Upper lobe of right lung (tissue), 1 donor: Measurements from ENCODE around the gene SLC45A1. TPM values are rescaled to one million over a fixed set of nuclear protein-coding genes. Genes with fewer than 3 reads are reported as not detected.

Experiments used
- ATAC-seq: fragments of 200-7000 bp; cut with Tn5 transposase; one replicate; pipeline ENCODE4 v1.9.1; 2020; ENCODE audit warnings: mild to moderate bottlenecking, moderate library complexity
- DNase-seq: peaks from one replicate; pipeline ENCODE4 v3.0.0-alpha.2; 2020
- H3K27ac ChIP-seq: fragments of 200-600 bp; one replicate; pipeline ENCODE4 v1.8.0; 2022
- H3K27me3 ChIP-seq: fragments of 200-600 bp; one replicate; pipeline ENCODE4 v1.8.0; 2022; ENCODE audit warnings: mild to moderate bottlenecking
- H3K36me3 ChIP-seq: fragments of 200-600 bp; one replicate; pipeline ENCODE4 v1.8.0; 2022
- H3K4me1 ChIP-seq: fragments of 200-600 bp; one replicate; pipeline ENCODE4 v1.8.0; 2022
- H3K4me3 ChIP-seq: fragments of 200-600 bp; one replicate; pipeline ENCODE4 v1.8.0; 2022; ENCODE audit warnings: mild to moderate bottlenecking
- H3K9me3 ChIP-seq: fragments of 200-600 bp; one replicate; pipeline ENCODE4 v1.8.0; 2022
- intact Hi-C: fragments of 100-400 bp; cut with DNase I; formaldehyde crosslinking; loops from one replicate; pipeline ENCODE4 v1.11.0; 2022
- total RNA-seq: library from RNA; stranded (reverse); fragmentation: NEBNext Ultra II Directional; extraction: Animal tissue kit (Norgen Biotek cat#: 25700); gene quantifications from one replicate; pipeline ENCODE4 v1.2.1, GENCODE V29; 2021
- TF ChIP-seq, protein P1 (sequence below): fragments of 200-600 bp; IDR thresholded peaks from one replicate; pipeline ENCODE4 v1.8.0; 2022; ENCODE audit warnings: antibody characterized with exemption
- donor health status: DM: no; HTN: yes; CAD: no; lungs with severe emphysema.

Gene SLC45A1
- total RNA-seq, 1 donor from 2014 or later = 1.9 TPM

DNA sequence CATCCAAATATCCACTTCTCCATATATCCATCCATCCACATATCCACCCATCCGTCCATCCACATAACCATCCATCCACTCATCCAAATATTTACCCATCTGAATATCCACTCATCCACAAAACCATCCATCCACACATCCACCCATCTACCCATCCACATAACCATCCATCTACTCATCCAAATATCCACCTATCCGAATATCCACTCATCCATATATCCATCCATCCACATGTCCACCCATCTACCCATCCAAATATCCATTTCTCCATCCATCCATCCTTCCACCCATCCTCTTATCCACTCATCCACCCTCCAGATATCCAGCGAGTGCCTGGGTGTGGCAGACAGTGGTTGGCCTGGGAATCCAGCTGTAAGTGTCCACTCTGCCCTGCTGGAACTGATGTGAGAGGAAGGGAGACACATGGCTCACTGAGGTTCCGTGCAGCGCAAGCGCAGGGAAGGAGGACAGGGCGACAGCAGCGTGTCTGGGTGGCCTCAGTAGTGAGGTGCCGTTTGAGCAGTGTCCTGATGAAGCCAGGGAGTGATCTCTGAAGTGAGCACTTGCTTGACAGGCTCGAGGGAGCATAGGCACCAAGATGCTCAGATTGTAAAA, 27.1 kb downstream of the SLC45A1 start:
- no peak for ATAC-seq
- Histone ChIP-seq H3K36me3 (no peaks in the 10 kb centered on the region), H3K27me3 (no peaks in the 10 kb centered on the region), H3K27ac (no peak overlapping the region), H3K9me3 (no peaks in the 10 kb centered on the region), H3K4me3 (no peak overlapping the region), H3K4me1 (peaks cover 6% of the 10 kb centered on the region)
- intact Hi-C loops = loop anchor here (5.0 kb wide), 1 partner anchor 363 kb away; no protein-coding TSS in a partner anchor
- no peak for DNase-seq
- TF ChIP-seq, protein P1, sequence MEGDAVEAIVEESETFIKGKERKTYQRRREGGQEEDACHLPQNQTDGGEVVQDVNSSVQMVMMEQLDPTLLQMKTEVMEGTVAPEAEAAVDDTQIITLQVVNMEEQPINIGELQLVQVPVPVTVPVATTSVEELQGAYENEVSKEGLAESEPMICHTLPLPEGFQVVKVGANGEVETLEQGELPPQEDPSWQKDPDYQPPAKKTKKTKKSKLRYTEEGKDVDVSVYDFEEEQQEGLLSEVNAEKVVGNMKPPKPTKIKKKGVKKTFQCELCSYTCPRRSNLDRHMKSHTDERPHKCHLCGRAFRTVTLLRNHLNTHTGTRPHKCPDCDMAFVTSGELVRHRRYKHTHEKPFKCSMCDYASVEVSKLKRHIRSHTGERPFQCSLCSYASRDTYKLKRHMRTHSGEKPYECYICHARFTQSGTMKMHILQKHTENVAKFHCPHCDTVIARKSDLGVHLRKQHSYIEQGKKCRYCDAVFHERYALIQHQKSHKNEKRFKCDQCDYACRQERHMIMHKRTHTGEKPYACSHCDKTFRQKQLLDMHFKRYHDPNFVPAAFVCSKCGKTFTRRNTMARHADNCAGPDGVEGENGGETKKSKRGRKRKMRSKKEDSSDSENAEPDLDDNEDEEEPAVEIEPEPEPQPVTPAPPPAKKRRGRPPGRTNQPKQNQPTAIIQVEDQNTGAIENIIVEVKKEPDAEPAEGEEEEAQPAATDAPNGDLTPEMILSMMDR = no peak

DNA sequence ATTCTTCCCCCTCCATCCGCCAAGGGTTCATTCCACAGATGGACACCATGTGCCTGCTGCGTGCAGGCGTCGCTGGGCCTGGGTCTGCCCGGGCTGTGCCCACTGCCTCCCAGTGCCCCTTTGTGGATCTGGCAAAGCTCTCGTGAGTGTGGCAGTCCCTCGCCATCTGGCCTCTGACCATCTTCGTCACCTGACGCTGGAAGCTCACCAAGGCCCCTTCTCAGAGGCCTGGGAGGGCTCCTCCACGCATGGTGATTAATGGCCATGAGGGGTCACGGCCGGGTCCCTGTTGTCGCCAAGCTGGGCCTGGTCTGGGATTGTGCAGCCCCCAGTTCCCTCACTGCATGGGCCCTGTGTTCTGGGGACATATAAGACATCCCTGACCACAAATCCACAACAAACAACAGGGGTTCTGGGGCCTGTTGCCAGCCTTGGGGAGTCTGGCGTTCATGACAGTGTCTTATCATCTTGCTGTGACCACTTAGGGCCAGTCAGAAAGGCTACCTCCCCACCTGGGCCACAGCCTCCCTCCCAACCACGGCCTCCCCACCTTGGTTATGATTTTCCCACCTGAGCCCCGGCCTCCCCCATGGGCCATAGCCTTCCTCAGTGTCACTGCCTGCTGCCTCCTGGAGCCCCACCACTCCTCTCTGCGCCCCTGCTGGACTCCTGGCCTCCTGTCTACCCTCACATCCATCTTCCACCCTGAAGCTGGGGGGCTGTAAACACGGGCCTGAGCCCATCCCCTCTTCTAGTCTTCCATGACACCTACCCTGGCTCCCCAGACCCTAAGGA, 27.9 kb downstream of the SLC45A1 start:
- H3K4me1 ChIP-seq = peaks cover 6% of the 10 kb centered on the region
- no peak overlapping the region for H3K27ac ChIP-seq
- ATAC-seq (no peak), DNase-seq (no peak)
- H3K36me3 ChIP-seq = no peaks in the 10 kb centered on the region
- TF ChIP-seq, protein P1 = no peak
- no peaks in the 10 kb centered on the region for H3K9me3 ChIP-seq
- intact Hi-C loops = loop anchor here (5.0 kb wide), 1 partner anchor 364 kb away; no protein-coding TSS in a partner anchor
- no peaks in the 10 kb centered on the region for H3K27me3 ChIP-seq
- no peak overlapping the region for H3K4me3 ChIP-seq

GRCh38 chr1:8347635-8348034, 29.7 kb downstream of the SLC45A1 start:
- no peaks in the 10 kb centered on the region for H3K9me3 ChIP-seq
- H3K27me3 ChIP-seq = no peaks in the 10 kb centered on the region
- no peak overlapping the region for H3K27ac ChIP-seq
- intact Hi-C loops = loop anchor here (5.0 kb wide), 1 partner anchor 365 kb away; no protein-coding TSS in a partner anchor
- no peaks in the 10 kb centered on the region for H3K36me3 ChIP-seq
- no peak overlapping the region for H3K4me3 ChIP-seq
- DNase-seq (no peak), ATAC-seq (peak; percentile 3)
- H3K4me1 ChIP-seq = peaks cover 6% of the 10 kb centered on the region
- TF ChIP-seq, protein P1 = no peak

DNA sequence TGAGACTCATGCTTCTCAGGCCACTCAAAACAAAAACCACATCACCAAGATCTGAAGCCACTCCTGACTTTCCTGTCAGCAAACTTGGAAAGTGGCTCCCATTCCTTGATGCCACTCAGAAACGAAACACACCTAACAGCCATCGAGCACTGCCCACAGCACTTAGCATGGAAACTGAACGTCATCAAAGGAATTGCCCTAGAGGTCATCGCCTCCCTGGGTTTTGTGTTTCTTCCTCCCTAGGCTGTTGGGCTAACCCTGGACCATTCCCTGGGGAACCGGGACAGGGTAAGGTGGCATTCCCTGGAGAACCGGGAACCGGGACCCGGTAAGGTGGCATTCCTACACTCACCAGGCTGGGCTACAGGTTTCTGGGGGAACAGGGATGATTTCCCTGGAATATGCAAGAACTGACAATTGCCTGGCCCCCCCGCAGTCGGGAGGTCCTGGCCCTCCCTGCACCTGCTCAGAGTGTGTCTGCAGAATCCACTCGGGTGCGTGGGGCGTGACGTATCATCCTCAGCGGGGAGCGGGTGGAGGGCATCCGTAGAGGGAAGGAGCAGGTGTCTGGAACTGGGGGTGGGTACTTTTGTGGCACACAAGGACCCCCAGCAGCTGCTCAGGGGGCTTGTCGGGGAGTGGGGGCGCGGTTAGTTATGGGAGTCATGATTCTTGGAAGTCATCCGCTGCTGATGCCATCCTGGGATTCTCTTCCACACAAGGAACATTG, 30.3 kb downstream of the SLC45A1 start:
- peaks cover 7% of the 10 kb centered on the region for H3K4me1 ChIP-seq
- no peaks in the 10 kb centered on the region for H3K27me3 ChIP-seq
- no peak for ATAC-seq
- H3K36me3 ChIP-seq = peaks cover under 1% of the 10 kb centered on the region
- intact Hi-C loops = loop anchor here (5.0 kb wide), 1 partner anchor 366 kb away; no protein-coding TSS in a partner anchor
- H3K9me3 ChIP-seq = no peaks in the 10 kb centered on the region
- TF ChIP-seq, protein P1 = no peak
- H3K27ac ChIP-seq = no peak overlapping the region
- DNase-seq = no peak
- no peak overlapping the region for H3K4me3 ChIP-seq

DNA sequence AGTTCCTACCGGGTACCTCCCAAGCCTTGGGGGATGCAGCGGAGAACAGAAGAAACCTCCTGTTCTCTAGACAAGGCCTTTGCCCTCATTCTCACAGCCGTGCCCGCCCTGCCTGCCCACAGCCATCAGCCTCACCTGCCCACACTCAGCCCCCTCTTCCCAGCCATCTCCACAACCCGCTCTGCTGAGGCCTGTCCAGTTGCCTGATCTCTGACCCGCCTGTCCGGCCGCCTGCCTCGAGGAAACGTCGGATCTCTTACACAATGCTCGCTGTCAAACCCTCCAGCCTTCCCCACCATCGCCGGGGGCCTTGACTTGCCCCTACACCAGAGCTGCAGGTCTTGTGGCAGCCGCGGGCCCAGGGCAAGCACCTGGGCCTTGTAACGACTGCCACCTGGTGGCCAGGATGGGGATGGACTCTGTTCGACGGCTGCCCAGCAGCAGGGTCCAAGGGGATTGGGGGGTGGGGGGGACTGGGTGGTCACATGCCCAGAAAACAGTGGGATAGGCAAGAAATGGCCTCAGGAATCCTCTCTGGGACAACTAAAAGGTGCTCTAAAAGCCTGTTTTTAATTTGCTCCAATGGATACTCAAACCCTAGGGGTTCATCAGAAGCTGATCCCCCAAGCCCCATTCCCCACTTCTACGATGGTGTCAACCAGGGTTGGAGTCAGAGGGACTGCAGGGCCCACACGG, 31.0 kb downstream of the SLC45A1 start:
- H3K4me1 ChIP-seq = peaks cover 9% of the 10 kb centered on the region
- DNase-seq = peak; percentile 80
- intact Hi-C loops = loop anchor here (5.0 kb wide), 1 partner anchor 367 kb away; no protein-coding TSS in a partner anchor
- H3K27ac ChIP-seq = no peak overlapping the region
- TF ChIP-seq, protein P1 = peak; percentile 82
- peak; percentile 80 for ATAC-seq
- peaks cover 8% of the 10 kb centered on the region for H3K36me3 ChIP-seq
- H3K9me3 ChIP-seq = no peaks in the 10 kb centered on the region
- no peak overlapping the region for H3K4me3 ChIP-seq
- no peaks in the 10 kb centered on the region for H3K27me3 ChIP-seq
